Bone marrow (tissue), 2 donors: ENCODE measurements around the gene PRPF39.
"Not testable (repeated sequence)": the region's sequence is repeated elsewhere in the genome, so short reads cannot be mapped to it uniquely, and the experiment has no call there.

Experiments used
- DNase-seq, 2 donors: peaks; one replicate each; lab custom pipeline; 2025; lab: John Stamatoyannopoulos, UW

The PRPF39 gene

DNA sequence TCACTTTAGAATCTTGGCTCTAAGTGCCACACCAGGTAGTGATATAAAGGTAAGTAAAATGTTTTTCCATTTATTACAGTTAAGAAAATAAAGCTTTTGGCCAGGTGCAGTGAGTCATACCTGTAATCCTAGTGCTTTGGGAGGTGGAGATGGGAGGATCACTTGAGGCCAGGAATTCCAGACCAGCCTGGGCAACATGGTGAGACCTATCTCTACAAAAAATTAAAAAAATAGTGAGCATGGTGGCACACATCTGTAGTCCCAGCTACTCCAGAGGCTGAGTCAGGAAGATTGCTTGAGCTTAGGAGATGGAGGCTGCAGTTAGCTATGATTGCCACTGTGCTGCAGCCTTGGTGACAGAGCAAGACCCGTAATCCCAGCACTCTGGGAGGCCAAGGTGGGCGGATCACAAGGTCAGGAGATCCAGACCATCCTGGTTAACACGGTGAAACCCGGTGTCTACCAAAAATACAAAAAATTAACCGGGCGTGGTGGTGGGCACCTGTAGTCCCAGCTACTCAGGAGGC, 56.8 kb downstream of the PRPF39 start:
- DNase-seq = no peak

GRCh38 chr14:45142083-45142482, 58.2 kb downstream of the PRPF39 start:
- DNase-seq = not testable (repeated sequence)

GRCh38 chr14:45144658-45145057, 60.7 kb downstream of the PRPF39 start:
- DNase-seq = no peak

DNA sequence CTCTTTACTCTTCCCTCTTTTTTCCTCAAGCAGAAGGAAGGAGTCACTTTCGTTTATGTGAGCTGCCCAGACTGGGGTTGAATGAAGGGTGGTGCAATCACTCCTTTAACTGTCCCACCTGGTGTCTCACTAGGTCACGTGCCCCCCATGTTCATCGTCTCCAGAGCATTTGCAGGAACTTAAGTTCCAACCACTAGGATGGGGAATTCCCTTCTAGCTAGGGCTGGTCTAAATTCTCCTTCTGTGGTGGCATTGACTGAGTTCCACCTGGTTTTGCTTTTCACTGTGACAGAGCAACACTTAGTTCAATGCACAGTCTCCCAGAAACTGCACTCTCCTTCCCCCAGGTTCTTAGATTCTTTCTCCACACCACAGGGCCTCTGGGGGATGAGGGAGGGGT, 61.3 kb downstream of the PRPF39 start:
- no peak for DNase-seq

- no peak for DNase-seq
These were observed 65.7 kb downstream of the PRPF39 start for GRCh38 chr14:45149602-45150001.

DNA sequence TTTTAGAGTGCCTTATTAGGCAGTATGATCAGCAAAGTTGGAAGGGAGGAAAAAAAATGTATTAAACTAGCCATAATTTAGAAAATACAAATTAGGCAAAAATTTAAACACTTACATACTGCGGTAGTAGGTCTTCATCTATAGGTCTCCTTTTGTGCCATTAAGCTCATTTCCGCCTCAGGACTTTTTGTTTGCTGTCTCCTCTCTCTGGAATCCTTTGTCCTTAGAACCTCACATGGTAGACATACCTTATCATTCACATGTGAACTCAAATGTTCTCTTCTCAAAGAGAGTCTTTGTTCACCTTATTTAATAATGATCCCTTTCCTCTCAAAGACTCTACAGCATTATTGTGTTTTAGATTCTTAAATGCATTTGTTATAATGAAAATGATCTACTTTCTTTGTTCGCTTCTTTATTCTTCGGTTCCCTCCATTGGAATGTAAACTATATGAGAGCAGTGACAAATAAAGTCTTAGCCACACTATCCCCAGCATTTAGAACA, 66.5 kb downstream of the PRPF39 start:
- no peak for DNase-seq

GRCh38 chr14:45156067-45156466, 72.2 kb downstream of the PRPF39 start:
- no peak for DNase-seq
